Ovary (tissue), 9 donors: ENCODE data around the gene ITPR2. TPM values are rescaled to one million over a fixed set of nuclear protein-coding genes. Genes with fewer than 3 reads are reported as not detected.
"Not testable (repeated sequence)": the region's sequence is repeated elsewhere in the genome, so short reads cannot be mapped to it uniquely, and the experiment has no call there.

Experiments
- DNase-seq, 5 donors: peaks; one replicate each; pipeline ENCODE4 v3.0.0-alpha.2; 2019 to 2020
- H3K27ac ChIP-seq, 2 donors: fragments of 200-600 bp; one replicate each; pipeline versions ENCODE4 v1.5.1 to v1.8.0; 2019 to 2022
- H3K27me3 ChIP-seq: fragments of 200-600 bp; one replicate; pipeline ENCODE4 v1.8.0; 2022
- H3K36me3 ChIP-seq: fragments of 200-600 bp; sonication (generic); one replicate; pipeline ENCODE4 v1.5.1; 2019
- H3K4me1 ChIP-seq: one replicate; pipeline ENCODE4 v1.8.1; 2013; ENCODE audit warnings: mild to moderate bottlenecking, moderate library complexity; ENCODE audit not compliant: insufficient read depth
- H3K4me3 ChIP-seq: fragments of 200-600 bp; sonication (generic); one replicate; pipeline ENCODE4 v1.5.1; 2017
- H3K9me3 ChIP-seq, 2 donors: fragments of 200-600 bp in 1 of 2; sonication (generic) in 1 of 2; one replicate each; pipeline versions ENCODE4 v1.5.1 to v1.8.1; 2013 to 2019; ENCODE audit warnings: mild to moderate bottlenecking in 1 of 2, moderate library complexity in 1 of 2
- CTCF ChIP-seq, 3 donors: fragments of 450-650 bp in 2 of 3; fragments of 200-600 bp in 1 of 3; IDR thresholded peaks; one replicate each; pipeline versions ENCODE4 v1.5.1 to v1.8.0; 2016 to 2022; ENCODE audit warnings: antibody characterized with exemption in 3 of 3, mild to moderate bottlenecking in 1 of 3
- EP300 ChIP-seq: sonication (generic); formaldehyde crosslinking; IDR thresholded peaks from one replicate; pipeline ENCODE4 v1.6.1; 2017; ENCODE audit warnings: antibody characterized with exemption
- POLR2A ChIP-seq: fragments of 450-650 bp; IDR thresholded peaks from one replicate; pipeline ENCODE4 v1.6.1; 2017; ENCODE audit warnings: antibody characterized with exemption, mild to moderate bottlenecking, moderate library complexity
- WGBS, 3 donors: extraction: QIAGEN DNeasy Blood & Tissue Kit in 1 of 3; methylation state at CpG; one replicate each; pipeline versions ENCODE4 v1.1.5 to v1.1.7; 2013 to 2017; 5-methylcytosine and 5-hydroxymethylcytosine counted together
- intact Hi-C, 4 donors: fragments of 100-400 bp; cut with DNase I; formaldehyde crosslinking; loops; one replicate each; pipeline versions ENCODE4 v1.11.0 to v1.15.1; 2022 to 2023
- polyA plus RNA-seq, 2 donors: library from polyadenylated mRNA; stranded (reverse); fragments of 200-250 nt in 1 of 2; fragments of 350-450 nt in 1 of 2; fragmentation: Illumina TruSeq in 1 of 2; extraction: RNeasy Lipid Tissue Mini Kit (QIAGEN cat#74804) in 1 of 2; gene quantifications; one replicate each; pipeline ENCODE4 v1.2.3, GENCODE V29; 2013 to 2014
- total RNA-seq, 7 donors: library from RNA; depleted of rRNA in 2 of 7; stranded (reverse); fragments of >200 nt in 2 of 7; fragmentation: NEBNext Ultra II Directional in 3 of 7; extraction: Animal tissue kit (Norgen Biotek cat#: 25700) in 3 of 7; gene quantifications; one replicate each; pipeline versions ENCODE4 v1.1.0 to v1.2.4, GENCODE V29; 2016 to 2023
- donor health status: DM: no; HTN: no; CAD: no; lungs with moderate emphysema.
- donor health status: DM: no; HTN: no; CAD: no.
- donor health status: Bipolar disorder and iron deficiency.
- donor health status: DM: yes; HTN: yes; CAD: no.
- donor health status: DM: no; HTN: no; CAD: no.
- donor health status: DM: yes; HTN: yes; CAD: no.

Gene ITPR2
- total and polyA plus RNA-seq, 9 donors, result 5.9 to 51.1 (median 32.9) TPM

GRCh38 chr12:26441434-26441833 is 391.6 kb downstream of the ITPR2 start:
- no peaks in the 10 kb centered on the region for H3K9me3 ChIP-seq
- WGBS, 3 donors, result 84 to 97% (median 87%) methylated on average over 1 of the region's 1 CpG
- no peak for DNase-seq

GRCh38 chr12:26435069-26435404 is 398.0 kb downstream of the ITPR2 start:
- Histone ChIP-seq H3K4me1 (no peaks in the 10 kb centered on the region), H3K4me3 (no peak overlapping the region), H3K27me3 (no peaks in the 10 kb centered on the region), H3K27ac (no peak overlapping the region), H3K9me3 (no peaks in the 10 kb centered on the region), H3K36me3 (no peaks in the 10 kb centered on the region)
- WGBS, 3 donors, result 95 to 98% (median 98%) methylated on average over 1 of the region's 1 CpG
- DNase-seq, result no peak
- intact Hi-C loops, result no loop called here
- no peak for TF ChIP-seq EP300

More at GRCh38 chr12:26441434-26441833, 391.6 kb downstream of the ITPR2 start:
- Histone ChIP-seq H3K27me3 (no peaks in the 10 kb centered on the region), H3K36me3 (no peaks in the 10 kb centered on the region), H3K27ac (no peak overlapping the region), H3K4me3 (no peak overlapping the region), H3K4me1 (no peaks in the 10 kb centered on the region)
- TF ChIP-seq POLR2A, result no peak
- no peak for TF ChIP-seq EP300
- no peak for TF ChIP-seq CTCF (IDR thresholded peaks at IDR 0.05)
- intact Hi-C loops, result no loop called here

GRCh38 chr12:26434299-26435068 is 398.5 kb downstream of the ITPR2 start:
- Histone ChIP-seq H3K36me3 (no peaks in the 10 kb centered on the region), H3K4me3 (no peak overlapping the region), H3K9me3 (no peaks in the 10 kb centered on the region), H3K27me3 (no peaks in the 10 kb centered on the region), H3K4me1 (no peaks in the 10 kb centered on the region), H3K27ac (no peak overlapping the region)
- TF ChIP-seq POLR2A, result no peak
- peak; percentile 12 to 51 (median 46) for TF ChIP-seq CTCF (IDR thresholded peaks at IDR 0.05)
- no peak for DNase-seq
- WGBS, 3 donors, result 80 to 83% (median 81%) methylated on average over 4 of the region's 4 CpGs
- intact Hi-C loops, result no loop called here

GRCh38 chr12:26433701-26434100 is 399.3 kb downstream of the ITPR2 start:
- H3K9me3 ChIP-seq, intact Hi-C loops, H3K4me3 ChIP-seq, H3K36me3 ChIP-seq, H3K27me3 ChIP-seq, H3K27ac ChIP-seq, DNase-seq, H3K4me1 ChIP-seq: not testable (repeated sequence)
- WGBS, 3 donors, result 85 to 94% (median 90%) methylated on average over 1 of the region's 1 CpG

GRCh38 chr12:26431211-26431610 is 401.8 kb downstream of the ITPR2 start:
- intact Hi-C loops, result no loop called here
- Histone ChIP-seq H3K27ac (no peak overlapping the region), H3K36me3 (no peaks in the 10 kb centered on the region), H3K4me3 (no peak overlapping the region), H3K9me3 (no peaks in the 10 kb centered on the region), H3K27me3 (no peaks in the 10 kb centered on the region), H3K4me1 (no peaks in the 10 kb centered on the region)
- 36 to 39% (median 36%) methylated on average over 3 of the region's 3 CpGs for WGBS, 3 donors
- TF ChIP-seq POLR2A (no peak), CTCF (IDR thresholded peaks at IDR 0.05) (no peak), EP300 (no peak)
- DNase-seq, result no peak

- H3K9me3 ChIP-seq, H3K27me3 ChIP-seq, H3K27ac ChIP-seq, H3K4me1 ChIP-seq, H3K4me3 ChIP-seq, DNase-seq, intact Hi-C loops, H3K36me3 ChIP-seq: not testable (repeated sequence)
Observed at GRCh38 chr12:26430596-26430995, 402.4 kb downstream of the ITPR2 start.
